Liver (tissue), 9 donors: Measurements from ENCODE around the gene MSH5. TPM values are rescaled to one million over a fixed set of nuclear protein-coding genes. Genes with fewer than 3 reads are reported as not detected.

ENCODE experiments used
- DNase-seq: peaks from one replicate; pipeline ENCODE4 v3.0.0-alpha.2; 2017; ENCODE audit warnings: low spot score
- H3K27ac ChIP-seq, 2 donors: one replicate each; pipeline ENCODE4 v1.7.0; 2013; ENCODE audit warnings: inconsistent platforms in 2 of 2, low read length in 2 of 2, control low read depth in 1 of 2, low read depth in 1 of 2, mild to moderate bottlenecking in 1 of 2
- H3K27me3 ChIP-seq, 4 donors: one replicate each; pipeline versions ENCODE4 v1.6.1 to v1.7.0; 2013; ENCODE audit warnings: low read length in 3 of 4, inconsistent platforms in 1 of 4, mild to moderate bottlenecking in 1 of 4, moderate library complexity in 1 of 4; ENCODE audit not compliant: control insufficient read depth in 4 of 4, insufficient read depth in 4 of 4
- H3K36me3 ChIP-seq, 4 donors: one replicate each; pipeline versions ENCODE4 v1.6.1 to v1.7.0; 2013; ENCODE audit warnings: low read length in 3 of 4, mild to moderate bottlenecking in 3 of 4, low read depth in 1 of 4, moderate library complexity in 1 of 4; ENCODE audit not compliant: control insufficient read depth in 4 of 4, insufficient read depth in 3 of 4
- H3K4me1 ChIP-seq, 4 donors: one replicate each; pipeline versions ENCODE4 v1.6.1 to v1.7.0; 2013; ENCODE audit warnings: low read length in 3 of 4, mild to moderate bottlenecking in 3 of 4, moderate library complexity in 1 of 4; ENCODE audit not compliant: control insufficient read depth in 4 of 4, insufficient read depth in 4 of 4
- H3K4me3 ChIP-seq, 3 donors: one replicate each; pipeline versions ENCODE4 v1.6.1 to v1.7.0; 2013; ENCODE audit warnings: low read length in 3 of 3, control low read depth in 1 of 3, low read depth in 1 of 3, mild to moderate bottlenecking in 1 of 3
- H3K9ac ChIP-seq, 2 donors: one replicate each; pipeline ENCODE4 v1.7.0; 2013; ENCODE audit warnings: low read length in 2 of 2, mild to moderate bottlenecking in 2 of 2, moderate library complexity in 2 of 2, control low read depth in 1 of 2, low read depth in 1 of 2
- H3K9me3 ChIP-seq, 4 donors: one replicate each; pipeline versions ENCODE4 v1.6.1 to v1.7.0; 2013; ENCODE audit warnings: low read length in 3 of 4; ENCODE audit not compliant: control insufficient read depth in 4 of 4
- ATF3 ChIP-seq: IDR thresholded peaks from 2 replicates; pipeline ENCODE4 v1.6.1; 2016; ENCODE audit warnings: antibody characterized with exemption
- EGR1 ChIP-seq, 2 donors: IDR thresholded peaks; 2 replicates each; pipeline ENCODE4 v1.6.1; 2016 to 2018; ENCODE audit warnings: antibody characterized with exemption in 2 of 2, low read depth in 2 of 2
- FOXA1 ChIP-seq: IDR thresholded peaks from 2 replicates; pipeline ENCODE4 v1.6.1; 2016; ENCODE audit warnings: antibody characterized with exemption
- FOXA2 ChIP-seq: IDR thresholded peaks from 2 replicates; pipeline ENCODE4 v1.6.1; 2016; ENCODE audit warnings: antibody characterized with exemption
- GABPA ChIP-seq, 2 donors: IDR thresholded peaks in 1 of 2; conservative IDR thresholded peaks in 1 of 2; 2 replicates each; pipeline ENCODE4 v1.6.1; 2016; ENCODE audit warnings: antibody characterized with exemption in 2 of 2, mild to moderate bottlenecking in 1 of 2, moderate library complexity in 1 of 2
- HNF4G ChIP-seq: IDR thresholded peaks from 2 replicates; pipeline ENCODE4 v1.6.1; 2016; ENCODE audit warnings: antibody characterized with exemption
- JUND ChIP-seq, 2 donors: IDR thresholded peaks; 2 replicates each; pipeline ENCODE4 v1.6.1; 2016; ENCODE audit warnings: antibody characterized with exemption in 2 of 2
- MAX ChIP-seq: IDR thresholded peaks from 2 replicates; pipeline ENCODE4 v1.6.1; 2016; ENCODE audit warnings: antibody characterized with exemption
- NR2F2 ChIP-seq: IDR thresholded peaks from 2 replicates; pipeline ENCODE4 v1.6.1; 2016; ENCODE audit warnings: antibody characterized with exemption
- RAD21 ChIP-seq, 2 donors: IDR thresholded peaks; 2 replicates each; pipeline ENCODE4 v1.6.1; 2016; ENCODE audit warnings: antibody characterized with exemption in 2 of 2, mild to moderate bottlenecking in 2 of 2
- REST ChIP-seq: IDR thresholded peaks from 2 replicates; pipeline ENCODE4 v1.6.1; 2016; ENCODE audit warnings: antibody characterized with exemption, mild to moderate bottlenecking
- RXRA ChIP-seq, 2 donors: IDR thresholded peaks; 2 replicates each; pipeline ENCODE4 v1.6.1; 2017 to 2018; ENCODE audit warnings: antibody characterized with exemption in 2 of 2, mild to moderate bottlenecking in 1 of 2
- TAF1 ChIP-seq: conservative IDR thresholded peaks from 2 replicates; pipeline ENCODE4 v1.6.1; 2016; ENCODE audit warnings: antibody characterized with exemption, mild to moderate bottlenecking
- YY1 ChIP-seq: IDR thresholded peaks from 2 replicates; pipeline ENCODE4 v1.6.1; 2016; ENCODE audit warnings: antibody characterized with exemption, mild to moderate bottlenecking
- WGBS: extraction: QIAGEN DNeasy Blood & Tissue Kit; methylation state at CpG from one replicate; pipeline ENCODE4 v1.1.7; 2013; 5-methylcytosine and 5-hydroxymethylcytosine counted together
- polyA plus RNA-seq, 2 donors: library from polyadenylated mRNA; stranded (reverse) in 1 of 2; unstranded in 1 of 2; fragments of 200-250 nt in 1 of 2; fragments of >200 nt in 1 of 2; fragmentation: Nextera tagmentation in 1 of 2; extraction: Ambion mirVana in 1 of 2; gene quantifications; one replicate each; pipeline versions ENCODE4 v1.2.1 to v1.2.3, GENCODE V29; 2013 to 2015
- total RNA-seq, 2 donors: library from RNA; depleted of rRNA; stranded (reverse); fragments of >200 nt; gene quantifications; one replicate each; pipeline ENCODE4 v1.2.3, GENCODE V29; 2014
- TF ChIP-seq, protein P1 (sequence below): IDR thresholded peaks from 2 replicates; pipeline ENCODE4 v1.6.1; 2016; ENCODE audit warnings: antibody characterized with exemption
- TF ChIP-seq, protein P2 (sequence below): fragments of 150-350 bp; IDR thresholded peaks from 2 replicates; pipeline ENCODE4 v1.5.1; 2017; ENCODE audit warnings: improper control_type of control experiment, low read depth, low read length; ENCODE audit not compliant: missing input control
- donor health status: healthy.
- donor health status: healthy.
- donor health status: healthy.
- donor health status: healthy.
- donor health status: healthy.

MSH5 gene
- total and polyA plus RNA-seq, 4 donors: 1.2 to 6.4 (median 4.0) TPM

- WGBS: 85% methylated on average over 2 of the region's 2 CpGs
- no peak overlapping the region for H3K4me3 ChIP-seq
- no peaks in the 10 kb centered on the region for H3K27me3 ChIP-seq
- H3K27ac ChIP-seq: no peak overlapping the region
- H3K36me3 ChIP-seq: no peaks in the 10 kb centered on the region
- H3K9ac ChIP-seq: no peak overlapping the region
- no peaks in the 10 kb centered on the region for H3K9me3 ChIP-seq
- H3K4me1 ChIP-seq: peaks cover 5 to 17% (median 9%) of the 10 kb centered on the region in 4 donors
- TF ChIP-seq TAF1 (no peak), ATF3 (no peak), MAX (no peak)
- TF ChIP-seq, protein P1, sequence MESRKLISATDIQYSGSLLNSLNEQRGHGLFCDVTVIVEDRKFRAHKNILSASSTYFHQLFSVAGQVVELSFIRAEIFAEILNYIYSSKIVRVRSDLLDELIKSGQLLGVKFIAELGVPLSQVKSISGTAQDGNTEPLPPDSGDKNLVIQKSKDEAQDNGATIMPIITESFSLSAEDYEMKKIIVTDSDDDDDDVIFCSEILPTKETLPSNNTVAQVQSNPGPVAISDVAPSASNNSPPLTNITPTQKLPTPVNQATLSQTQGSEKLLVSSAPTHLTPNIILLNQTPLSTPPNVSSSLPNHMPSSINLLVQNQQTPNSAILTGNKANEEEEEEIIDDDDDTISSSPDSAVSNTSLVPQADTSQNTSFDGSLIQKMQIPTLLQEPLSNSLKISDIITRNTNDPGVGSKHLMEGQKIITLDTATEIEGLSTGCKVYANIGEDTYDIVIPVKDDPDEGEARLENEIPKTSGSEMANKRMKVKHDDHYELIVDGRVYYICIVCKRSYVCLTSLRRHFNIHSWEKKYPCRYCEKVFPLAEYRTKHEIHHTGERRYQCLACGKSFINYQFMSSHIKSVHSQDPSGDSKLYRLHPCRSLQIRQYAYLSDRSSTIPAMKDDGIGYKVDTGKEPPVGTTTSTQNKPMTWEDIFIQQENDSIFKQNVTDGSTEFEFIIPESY: no peak
- no peak for DNase-seq
Observed at GRCh38 chr6:31770860-31771259, 31.1 kb downstream of the MSH5 start.

DNA sequence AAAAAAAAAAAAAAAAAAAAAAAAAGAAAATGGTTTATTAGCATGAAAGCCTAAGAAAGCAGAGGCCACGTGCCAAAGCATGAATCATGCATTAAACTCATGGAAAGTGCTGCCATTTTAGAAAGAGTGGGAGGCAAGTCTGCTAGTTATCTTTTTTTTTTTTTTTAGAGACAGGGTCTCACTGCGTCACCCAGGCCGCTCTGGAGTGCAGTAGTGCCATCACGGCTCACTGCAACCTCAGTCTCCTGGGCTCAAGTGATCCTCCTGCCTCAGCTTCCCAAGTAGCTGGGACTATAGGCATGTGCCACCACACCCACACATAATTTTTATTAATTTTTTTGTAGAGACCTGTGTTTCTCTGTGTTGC, 32.2 kb downstream of the MSH5 start:
- Histone ChIP-seq H3K27me3 (no peaks in the 10 kb centered on the region), H3K27ac (no peak overlapping the region), H3K4me1 (peaks cover 9 to 28% (median 19%) of the 10 kb centered on the region in 4 donors), H3K36me3 (no peaks in the 10 kb centered on the region), H3K9me3 (no peaks in the 10 kb centered on the region), H3K4me3 (no peak overlapping the region), H3K9ac (no peak overlapping the region)
- no peak for TF ChIP-seq FOXA2
- TF ChIP-seq, protein P2, sequence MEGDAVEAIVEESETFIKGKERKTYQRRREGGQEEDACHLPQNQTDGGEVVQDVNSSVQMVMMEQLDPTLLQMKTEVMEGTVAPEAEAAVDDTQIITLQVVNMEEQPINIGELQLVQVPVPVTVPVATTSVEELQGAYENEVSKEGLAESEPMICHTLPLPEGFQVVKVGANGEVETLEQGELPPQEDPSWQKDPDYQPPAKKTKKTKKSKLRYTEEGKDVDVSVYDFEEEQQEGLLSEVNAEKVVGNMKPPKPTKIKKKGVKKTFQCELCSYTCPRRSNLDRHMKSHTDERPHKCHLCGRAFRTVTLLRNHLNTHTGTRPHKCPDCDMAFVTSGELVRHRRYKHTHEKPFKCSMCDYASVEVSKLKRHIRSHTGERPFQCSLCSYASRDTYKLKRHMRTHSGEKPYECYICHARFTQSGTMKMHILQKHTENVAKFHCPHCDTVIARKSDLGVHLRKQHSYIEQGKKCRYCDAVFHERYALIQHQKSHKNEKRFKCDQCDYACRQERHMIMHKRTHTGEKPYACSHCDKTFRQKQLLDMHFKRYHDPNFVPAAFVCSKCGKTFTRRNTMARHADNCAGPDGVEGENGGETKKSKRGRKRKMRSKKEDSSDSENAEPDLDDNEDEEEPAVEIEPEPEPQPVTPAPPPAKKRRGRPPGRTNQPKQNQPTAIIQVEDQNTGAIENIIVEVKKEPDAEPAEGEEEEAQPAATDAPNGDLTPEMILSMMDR: no peak
- no peak for TF ChIP-seq GABPA (IDR thresholded peaks at IDR 0.05 in 1 of 2, conservative IDR thresholded peaks at IDR 0.05 in 1 of 2)
- TF ChIP-seq MAX: no peak
- TF ChIP-seq RXRA (IDR thresholded peaks at IDR 0.05): no peak
- TF ChIP-seq HNF4G: no peak
- TF ChIP-seq FOXA1: no peak
- no peak for TF ChIP-seq REST
- TF ChIP-seq ATF3: no peak
- no peak for TF ChIP-seq RAD21 (IDR thresholded peaks at IDR 0.05)
- TF ChIP-seq YY1: no peak
- TF ChIP-seq, protein P1: no peak
- no peak for TF ChIP-seq TAF1
- TF ChIP-seq NR2F2: no peak
- TF ChIP-seq EGR1 (IDR thresholded peaks at IDR 0.05; ENCODE audit: low read depth in 2 of 2): no peak
- TF ChIP-seq JUND (IDR thresholded peaks at IDR 0.05): no peak
- no peak for DNase-seq
- WGBS: 82% methylated on average over 4 of the region's 4 CpGs
